ENCODE data around the gene MRPL4.
A peak's percentile ranks its signal among the peaks of the same experiment; 100 is the strongest.
"Not testable (repeated sequence)": the region's sequence is repeated elsewhere in the genome, so short reads cannot be mapped to it uniquely, and the experiment has no call there.

Gene MRPL4

DNA sequence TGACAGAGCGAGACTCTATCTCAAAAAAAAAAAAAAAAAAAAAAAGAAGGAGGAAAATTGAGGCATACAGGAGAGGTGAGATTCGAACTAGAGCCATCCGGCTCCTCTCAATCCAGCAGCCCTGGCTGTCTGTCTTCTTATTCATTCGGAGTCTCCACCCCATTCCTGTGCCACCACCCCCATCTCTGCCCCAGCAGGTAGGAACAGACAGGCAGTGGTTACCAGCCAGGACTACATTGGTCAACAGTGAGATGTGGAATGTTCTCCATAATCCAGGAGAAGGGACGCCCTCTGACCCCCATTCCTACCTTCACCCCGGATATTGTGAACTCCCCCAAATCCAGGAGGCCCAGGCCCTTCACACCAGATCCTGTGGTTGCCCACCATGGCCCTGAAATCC is 14.3 kb upstream of the MRPL4 start:
- no peak overlapping the region for H3K4me3 ChIP-seq (replicated peaks; ENCODE audit: low read depth, low read length)
- DNase-seq (ENCODE audit: extremely low read depth, low read depth), result no peak
- TF ChIP-seq, protein P1, sequence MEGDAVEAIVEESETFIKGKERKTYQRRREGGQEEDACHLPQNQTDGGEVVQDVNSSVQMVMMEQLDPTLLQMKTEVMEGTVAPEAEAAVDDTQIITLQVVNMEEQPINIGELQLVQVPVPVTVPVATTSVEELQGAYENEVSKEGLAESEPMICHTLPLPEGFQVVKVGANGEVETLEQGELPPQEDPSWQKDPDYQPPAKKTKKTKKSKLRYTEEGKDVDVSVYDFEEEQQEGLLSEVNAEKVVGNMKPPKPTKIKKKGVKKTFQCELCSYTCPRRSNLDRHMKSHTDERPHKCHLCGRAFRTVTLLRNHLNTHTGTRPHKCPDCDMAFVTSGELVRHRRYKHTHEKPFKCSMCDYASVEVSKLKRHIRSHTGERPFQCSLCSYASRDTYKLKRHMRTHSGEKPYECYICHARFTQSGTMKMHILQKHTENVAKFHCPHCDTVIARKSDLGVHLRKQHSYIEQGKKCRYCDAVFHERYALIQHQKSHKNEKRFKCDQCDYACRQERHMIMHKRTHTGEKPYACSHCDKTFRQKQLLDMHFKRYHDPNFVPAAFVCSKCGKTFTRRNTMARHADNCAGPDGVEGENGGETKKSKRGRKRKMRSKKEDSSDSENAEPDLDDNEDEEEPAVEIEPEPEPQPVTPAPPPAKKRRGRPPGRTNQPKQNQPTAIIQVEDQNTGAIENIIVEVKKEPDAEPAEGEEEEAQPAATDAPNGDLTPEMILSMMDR (IDR thresholded peaks at IDR 0.05; ENCODE audit: low read depth, low read length, missing control alignments), result no peak

DNA sequence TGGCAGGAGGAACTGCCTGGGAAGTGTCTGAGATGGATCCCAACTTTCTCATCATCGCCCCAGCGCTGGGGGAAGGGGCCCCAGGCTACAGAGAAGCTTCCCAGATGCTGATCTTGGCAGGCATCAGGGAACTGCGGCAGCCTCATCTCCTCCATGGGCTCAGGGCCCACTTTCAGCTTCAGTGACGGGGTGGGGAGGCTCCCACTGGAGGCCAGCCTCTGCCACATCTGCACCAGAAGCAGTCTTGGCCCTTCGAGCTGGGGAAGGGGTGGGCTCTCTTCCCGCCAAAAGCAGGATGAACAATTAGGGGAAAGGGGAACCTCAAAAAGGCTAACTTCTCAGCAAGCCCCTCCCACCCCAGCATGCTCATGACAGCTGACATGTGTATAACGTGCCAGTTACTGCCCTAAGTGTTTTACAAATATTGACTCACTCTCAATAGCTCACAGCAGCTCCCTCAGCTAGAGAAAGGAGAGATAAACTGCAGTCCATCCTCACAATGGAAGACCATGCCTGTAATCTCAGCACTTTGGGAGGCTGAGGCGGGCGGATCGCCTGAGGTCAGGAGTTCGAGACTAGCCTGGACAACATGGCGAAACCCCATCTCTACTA is 13.7 kb upstream of the MRPL4 start:
- no peak overlapping the region for H3K4me3 ChIP-seq (replicated peaks; ENCODE audit: low read depth, low read length)
- no peak for DNase-seq (ENCODE audit: extremely low read depth, low read depth)
- TF ChIP-seq, protein P1 (IDR thresholded peaks at IDR 0.05; ENCODE audit: low read depth, low read length, missing control alignments), result no peak

DNA sequence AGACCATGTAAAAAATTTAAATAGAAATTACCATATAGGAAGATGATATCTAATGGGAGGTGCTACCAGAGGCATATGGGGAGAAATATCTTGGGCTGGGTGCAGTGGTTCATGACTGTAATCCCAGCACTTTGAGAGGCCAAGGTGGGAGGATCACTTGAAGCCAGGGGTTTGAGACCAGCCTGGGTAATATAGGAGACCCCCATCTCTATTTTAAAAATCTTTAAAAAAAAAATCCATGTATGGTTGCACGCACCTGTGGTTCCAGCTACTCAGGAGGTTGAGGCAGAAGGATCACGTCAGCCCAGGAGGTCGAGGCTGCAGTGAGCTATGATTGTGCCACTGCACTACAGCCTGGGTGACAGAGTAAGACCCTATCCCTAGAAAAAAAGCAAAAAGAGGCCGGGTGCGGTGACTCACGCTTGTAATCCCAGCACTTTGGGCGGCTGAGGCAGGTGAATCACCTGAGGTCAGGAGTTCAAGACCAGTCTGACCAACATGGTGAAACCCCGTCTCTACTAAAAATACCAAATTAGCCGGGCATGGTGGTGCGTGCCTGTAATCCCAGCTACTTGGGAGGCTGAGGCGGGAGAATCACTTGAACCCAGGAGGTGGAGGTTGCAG is 10.1 kb upstream of the MRPL4 start:
- not testable (repeated sequence) for DNase-seq (ENCODE audit: extremely low read depth, low read depth); H3K4me3 ChIP-seq (replicated peaks; ENCODE audit: low read depth, low read length)

DNA sequence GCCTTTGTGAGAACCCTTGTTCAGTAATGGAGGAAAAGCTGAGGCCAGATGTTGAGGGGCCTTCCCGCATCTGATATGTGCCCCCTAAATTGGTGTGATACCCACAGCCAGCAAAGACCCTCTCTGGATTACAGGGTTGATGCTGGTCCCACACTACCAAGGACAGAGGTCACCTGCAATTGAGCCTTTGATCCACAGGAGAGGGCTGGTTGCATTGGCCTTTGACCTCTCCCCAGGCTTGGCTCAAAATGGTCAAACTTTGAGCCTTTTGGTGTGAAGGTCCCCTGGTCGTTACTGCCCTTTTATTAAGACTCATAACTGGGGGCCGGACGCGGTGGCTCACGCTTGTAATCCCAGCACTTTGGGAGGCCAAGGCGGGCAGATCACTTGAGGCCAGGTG is 8.4 kb upstream of the MRPL4 start:
- H3K4me3 ChIP-seq (replicated peaks; ENCODE audit: low read depth, low read length), result no peak overlapping the region
- TF ChIP-seq, protein P1 (IDR thresholded peaks at IDR 0.05; ENCODE audit: low read depth, low read length, missing control alignments), result no peak
- no peak for DNase-seq (ENCODE audit: extremely low read depth, low read depth)

DNA sequence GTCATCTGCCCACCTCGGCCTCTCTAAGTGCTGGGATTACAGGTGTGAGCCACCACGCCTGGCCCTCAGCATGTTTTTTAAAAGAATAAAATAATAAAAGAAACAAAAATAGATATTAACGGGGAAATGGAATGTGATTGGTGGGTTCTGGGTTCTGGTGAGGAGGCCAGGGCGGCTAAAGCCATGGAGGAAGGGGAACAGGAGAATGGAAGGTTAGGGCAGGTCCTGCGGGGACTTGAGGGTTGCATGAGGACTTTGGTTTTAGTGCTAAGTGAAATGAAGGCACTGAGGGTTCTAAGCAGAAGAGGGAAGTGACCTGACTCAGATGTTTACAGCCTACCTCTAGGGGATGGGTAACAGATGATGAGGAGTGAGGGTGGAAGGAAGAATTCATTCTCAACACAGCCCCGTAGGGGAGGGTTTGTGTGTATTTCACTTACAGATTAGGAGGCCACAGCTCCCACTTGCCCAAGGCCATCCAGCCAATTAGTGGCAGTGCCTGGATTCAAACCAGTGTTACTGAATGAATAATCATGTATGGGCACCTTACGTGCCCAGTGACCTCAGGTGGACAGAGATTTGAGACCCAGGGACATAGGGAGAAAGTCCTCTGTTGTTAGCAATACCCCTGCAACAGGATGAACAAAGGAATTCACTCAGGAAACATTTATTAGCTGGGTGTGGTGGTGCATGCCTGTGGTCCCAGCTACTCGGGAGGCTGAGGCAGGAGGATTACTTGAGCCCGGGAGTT is 6.7 kb upstream of the MRPL4 start:
- no peak for DNase-seq (ENCODE audit: extremely low read depth, low read depth)
- TF ChIP-seq, protein P1 (IDR thresholded peaks at IDR 0.05; ENCODE audit: low read depth, low read length, missing control alignments), result no peak
- H3K4me3 ChIP-seq (replicated peaks; ENCODE audit: low read depth, low read length), result no peak overlapping the region

DNA sequence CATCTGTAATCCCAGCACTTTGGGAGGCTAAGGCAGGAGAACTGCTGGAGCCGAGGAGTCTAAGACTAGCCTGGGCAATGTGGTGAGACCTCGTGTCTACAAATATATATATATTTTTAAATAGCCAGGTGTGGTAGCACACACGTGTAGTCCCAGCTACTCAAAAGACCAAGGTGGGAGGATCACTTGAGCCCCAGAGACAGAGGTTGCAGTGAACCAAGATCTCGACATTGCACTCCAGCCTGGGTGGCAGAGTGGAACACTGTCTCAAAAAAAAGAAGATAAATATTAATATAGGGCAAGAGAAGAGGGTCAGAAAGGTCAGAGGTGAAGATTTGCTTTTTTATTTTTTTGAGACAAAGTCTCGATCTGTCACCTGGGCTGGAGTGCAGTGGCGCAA is 5.5 kb upstream of the MRPL4 start:
- DNase-seq (ENCODE audit: extremely low read depth, low read depth), result no peak
- no peak overlapping the region for H3K4me3 ChIP-seq (replicated peaks; ENCODE audit: low read depth, low read length)
- TF ChIP-seq, protein P1 (IDR thresholded peaks at IDR 0.05; ENCODE audit: low read depth, low read length, missing control alignments), result no peak

DNA sequence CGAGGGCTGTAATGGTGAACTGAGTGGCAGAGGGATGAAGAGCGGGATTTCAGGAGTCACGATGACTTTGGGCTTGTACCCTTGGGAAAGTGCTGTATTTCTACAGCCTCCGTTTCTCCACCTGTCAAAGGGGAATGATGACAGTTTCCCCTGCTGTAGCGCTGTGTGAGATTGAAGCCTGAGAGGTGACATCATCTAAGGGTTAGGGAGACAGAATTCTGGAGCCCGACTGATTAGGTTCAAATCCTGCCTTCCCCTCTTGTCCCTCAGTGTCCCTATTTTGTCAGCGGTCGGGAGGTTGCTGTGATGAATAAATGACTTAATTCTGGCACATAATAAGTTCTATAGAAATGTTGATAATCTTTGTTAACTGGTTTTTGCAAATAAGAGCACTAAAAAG is 693 bp downstream of the MRPL4 start:
- no peak for DNase-seq (ENCODE audit: extremely low read depth, low read depth)
- H3K4me3 ChIP-seq (replicated peaks; ENCODE audit: low read depth, low read length), result peak overlapping the region; percentile 98
- TF ChIP-seq, protein P1 (IDR thresholded peaks at IDR 0.05; ENCODE audit: low read depth, low read length, missing control alignments), result no peak

All from HFF-Myc (cell line).